Measurements from ENCODE around the gene SIL1.

GRCh38 chr5:138967791-138968448 lies 230.2 kb downstream of the SIL1 start:
- TF ChIP-seq CTCF (IDR thresholded peaks at IDR 0.05; ENCODE audit: insufficient read depth, low read depth, low read length) (no peak), EZH2 (IDR thresholded peaks at IDR 0.05; ENCODE audit: insufficient read depth, low read length) (no peak)
